Mammary epithelial cell (primary cell): Measurements from ENCODE around the gene ARHGEF28.

Source experiments
- EZH2 ChIP-seq: IDR thresholded peaks from 2 replicates; pipeline ENCODE4 v1.6.1; 2012; ENCODE audit warnings: low read length, inconsistent platforms, borderline replicate concordance
- TF ChIP-seq, protein P1 (sequence below), 2 donors: IDR thresholded peaks in 1 of 2; conservative IDR thresholded peaks in 1 of 2; 2 replicates each; pipeline ENCODE4 v1.5.1; 2011 to 2012; ENCODE audit warnings: inconsistent platforms in 2 of 2, low read length in 2 of 2, mild to moderate bottlenecking in 2 of 2, control low read depth in 1 of 2, low read depth in 1 of 2; ENCODE audit not compliant: insufficient read depth in 1 of 2; ENCODE audit errors: extremely low read depth in 1 of 2

DNA sequence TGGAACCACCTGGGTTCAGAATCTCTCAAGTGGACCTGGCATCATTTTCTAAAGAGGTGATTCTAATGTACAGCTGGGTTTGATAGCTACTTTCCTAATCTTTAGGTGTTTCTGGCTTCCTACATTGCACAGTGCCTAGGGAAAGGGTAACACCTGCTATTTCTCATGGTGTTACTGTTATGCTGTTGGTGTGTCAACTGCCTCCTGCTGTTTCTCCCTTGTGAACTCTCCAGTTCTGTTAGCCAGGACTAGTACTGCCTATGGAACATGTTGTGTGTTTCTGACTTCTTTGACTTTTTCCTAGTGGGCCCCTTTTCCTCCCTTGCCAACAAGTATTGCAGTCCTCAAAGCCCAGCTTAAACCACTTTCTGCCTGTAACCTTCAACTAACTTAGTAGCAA is 5.5 kb downstream of the ARHGEF28 start:
- TF ChIP-seq, protein P1, sequence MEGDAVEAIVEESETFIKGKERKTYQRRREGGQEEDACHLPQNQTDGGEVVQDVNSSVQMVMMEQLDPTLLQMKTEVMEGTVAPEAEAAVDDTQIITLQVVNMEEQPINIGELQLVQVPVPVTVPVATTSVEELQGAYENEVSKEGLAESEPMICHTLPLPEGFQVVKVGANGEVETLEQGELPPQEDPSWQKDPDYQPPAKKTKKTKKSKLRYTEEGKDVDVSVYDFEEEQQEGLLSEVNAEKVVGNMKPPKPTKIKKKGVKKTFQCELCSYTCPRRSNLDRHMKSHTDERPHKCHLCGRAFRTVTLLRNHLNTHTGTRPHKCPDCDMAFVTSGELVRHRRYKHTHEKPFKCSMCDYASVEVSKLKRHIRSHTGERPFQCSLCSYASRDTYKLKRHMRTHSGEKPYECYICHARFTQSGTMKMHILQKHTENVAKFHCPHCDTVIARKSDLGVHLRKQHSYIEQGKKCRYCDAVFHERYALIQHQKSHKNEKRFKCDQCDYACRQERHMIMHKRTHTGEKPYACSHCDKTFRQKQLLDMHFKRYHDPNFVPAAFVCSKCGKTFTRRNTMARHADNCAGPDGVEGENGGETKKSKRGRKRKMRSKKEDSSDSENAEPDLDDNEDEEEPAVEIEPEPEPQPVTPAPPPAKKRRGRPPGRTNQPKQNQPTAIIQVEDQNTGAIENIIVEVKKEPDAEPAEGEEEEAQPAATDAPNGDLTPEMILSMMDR (conservative IDR thresholded peaks at IDR 0.05 in 1 of 2, IDR thresholded peaks at IDR 0.05 in 1 of 2; ENCODE audit: extremely low read depth in 1 of 2, insufficient read depth in 1 of 2, low read depth in 1 of 2, low read length in 2 of 2) = no peak
- no peak for TF ChIP-seq EZH2
